Epidermal melanocyte (primary cell): ENCODE data around the gene TMEM158.

ENCODE experiments used
- DNase-seq: peaks from one replicate; pipeline ENCODE4 v3.0.0; 2011; ENCODE audit warnings: low spot score; ENCODE audit not compliant: insufficient read length

TMEM158 gene

GRCh38 chr3:45234250-45234649 lies 8.2 kb upstream of the TMEM158 start:
- no peak for DNase-seq

GRCh38 chr3:45232521-45232920 lies 6.4 kb upstream of the TMEM158 start:
- DNase-seq, result no peak

- no peak for DNase-seq
Measured at GRCh38 chr3:45227946-45228345, 1.9 kb upstream of the TMEM158 start.

GRCh38 chr3:45227071-45227820 lies 1.2 kb upstream of the TMEM158 start:
- DNase-seq, result no peak

GRCh38 chr3:45225465-45226205 lies 452 bp downstream of the TMEM158 start:
- DNase-seq, result no peak

GRCh38 chr3:45224824-45225464 lies 1.1 kb downstream of the TMEM158 start:
- DNase-seq, result no peak

- no peak for DNase-seq
Measured at GRCh38 chr3:45223889-45224727, 2.0 kb downstream of the TMEM158 start.

GRCh38 chr3:45219694-45220093 lies 6.4 kb downstream of the TMEM158 start:
- DNase-seq, result no peak

GRCh38 chr3:45218578-45219390 lies 7.3 kb downstream of the TMEM158 start:
- no peak for DNase-seq

GRCh38 chr3:45216021-45216609 lies 10.0 kb downstream of the TMEM158 start:
- DNase-seq, result no peak

- DNase-seq, result no peak
Measured at GRCh38 chr3:45215466-45215865, 10.6 kb downstream of the TMEM158 start.

- DNase-seq, result no peak
Measured at GRCh38 chr3:45214061-45214680, 11.9 kb downstream of the TMEM158 start.

GRCh38 chr3:45212095-45212468 lies 14.0 kb downstream of the TMEM158 start:
- DNase-seq, result no peak

- DNase-seq, result no peak
Measured at GRCh38 chr3:45211466-45212094, 14.5 kb downstream of the TMEM158 start.

GRCh38 chr3:45210308-45211041 lies 15.6 kb downstream of the TMEM158 start:
- no peak for DNase-seq

- no peak for DNase-seq
Measured at GRCh38 chr3:45209526-45209925, 16.6 kb downstream of the TMEM158 start.

- DNase-seq, result no peak
Measured at GRCh38 chr3:45208586-45208985, 17.5 kb downstream of the TMEM158 start.

GRCh38 chr3:45207446-45207845 lies 18.6 kb downstream of the TMEM158 start:
- no peak for DNase-seq

- DNase-seq, result no peak
Measured at GRCh38 chr3:45205126-45205525, 21.0 kb downstream of the TMEM158 start.
